ENCODE results near the gene TRMT61A. TPM values are rescaled to one million over a fixed set of nuclear protein-coding genes. Genes with fewer than 3 reads are reported as not detected.

TRMT61A gene
- 6.5 and 11.1 TPM in 2 replicates for total RNA-seq

DNA sequence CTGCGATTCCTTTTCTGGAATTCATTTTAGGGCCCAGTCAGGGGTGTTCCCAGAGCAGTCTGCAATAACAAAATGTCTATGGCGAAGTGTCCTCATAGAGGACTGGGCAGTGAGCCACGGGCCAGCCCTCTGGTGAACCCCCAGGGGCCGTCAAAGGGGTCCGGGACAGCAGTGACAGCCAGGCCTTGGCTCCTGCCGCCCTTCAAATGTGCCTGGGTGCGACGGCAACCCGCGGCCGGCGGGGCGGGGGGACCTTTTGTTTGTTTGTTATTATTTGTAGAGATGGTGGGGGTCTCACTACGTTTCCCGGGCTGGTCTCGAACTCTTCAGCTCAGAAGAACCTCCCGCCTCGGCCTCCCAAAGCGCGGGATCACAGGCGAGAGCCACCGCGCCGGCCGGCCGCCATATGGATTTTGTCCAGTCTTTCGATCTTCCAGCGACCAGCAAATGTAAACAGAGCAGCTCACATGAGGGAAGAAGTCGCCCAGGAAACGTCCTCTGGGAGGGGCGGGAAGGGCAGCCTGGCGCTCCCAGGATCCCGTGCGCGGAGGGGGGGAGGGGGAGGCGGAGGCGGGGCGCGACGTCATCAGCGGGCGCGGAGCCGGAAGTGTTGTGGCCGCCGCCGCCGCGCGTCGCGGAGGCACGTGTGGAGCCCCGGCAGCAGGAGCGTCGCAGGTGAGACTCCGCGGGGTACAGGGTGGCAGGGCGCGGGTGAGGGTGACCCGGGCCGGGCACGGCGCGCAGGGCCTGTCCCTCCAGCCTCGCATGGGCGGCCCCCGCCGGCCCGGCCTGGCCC is at the start of gene TRMT61A:
TRMT61A (plus strand) TSS at position 610 of the 796 bp plus-strand sequence. CDS start 783 bp downstream, outside the sequence.

DNA sequence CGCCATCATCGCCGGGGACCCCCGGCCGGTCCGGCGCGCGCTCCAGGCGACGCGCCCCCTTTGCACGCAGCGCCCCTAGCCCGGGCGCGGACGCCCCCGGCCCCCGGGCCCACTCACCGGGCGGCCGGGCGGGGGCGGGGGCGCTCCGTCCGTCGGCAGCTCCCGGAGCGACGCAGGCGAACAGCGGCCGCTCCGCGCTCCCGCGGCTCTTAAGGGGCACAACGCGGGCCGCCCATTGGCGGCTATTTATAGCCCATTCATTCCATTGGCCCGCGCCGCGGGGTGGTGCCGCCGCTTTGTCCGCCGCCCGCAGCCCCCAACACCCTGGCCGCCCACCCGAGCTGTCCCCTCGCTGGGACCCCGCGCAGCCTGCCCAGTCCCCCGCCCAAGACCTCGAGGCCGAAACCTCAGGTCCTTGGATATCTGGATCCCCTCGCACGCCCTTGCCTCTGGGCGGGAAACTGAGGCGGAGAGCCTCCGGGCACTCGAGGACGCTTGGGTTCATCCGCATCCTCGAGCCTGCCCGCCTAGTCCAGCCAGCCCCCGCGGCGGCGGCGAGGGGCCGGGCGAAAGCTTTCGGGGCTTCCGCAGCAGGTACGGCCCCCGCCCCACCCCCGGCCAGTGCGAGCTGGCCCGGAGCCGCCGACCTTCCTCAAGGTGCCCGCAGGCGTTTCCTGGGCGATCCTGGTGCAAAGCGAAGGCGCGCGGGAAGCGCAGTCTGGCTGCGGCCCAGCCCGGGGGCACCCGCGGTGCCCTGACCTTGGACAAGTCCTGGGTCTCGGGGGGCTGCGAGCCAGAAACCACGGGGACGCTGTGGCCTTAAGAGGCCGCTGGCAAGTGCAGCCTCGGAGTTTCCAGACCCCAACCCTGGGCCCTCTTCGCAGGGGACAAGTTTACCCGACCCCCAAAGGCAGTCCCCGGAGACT is 6.1 kb upstream of the TRMT61A start, which contains the start of gene CKB:
CKB (minus strand) TSS at position 182 of the 926 bp plus-strand sequence. CDS start 337 bp downstream, outside the sequence.

DNA sequence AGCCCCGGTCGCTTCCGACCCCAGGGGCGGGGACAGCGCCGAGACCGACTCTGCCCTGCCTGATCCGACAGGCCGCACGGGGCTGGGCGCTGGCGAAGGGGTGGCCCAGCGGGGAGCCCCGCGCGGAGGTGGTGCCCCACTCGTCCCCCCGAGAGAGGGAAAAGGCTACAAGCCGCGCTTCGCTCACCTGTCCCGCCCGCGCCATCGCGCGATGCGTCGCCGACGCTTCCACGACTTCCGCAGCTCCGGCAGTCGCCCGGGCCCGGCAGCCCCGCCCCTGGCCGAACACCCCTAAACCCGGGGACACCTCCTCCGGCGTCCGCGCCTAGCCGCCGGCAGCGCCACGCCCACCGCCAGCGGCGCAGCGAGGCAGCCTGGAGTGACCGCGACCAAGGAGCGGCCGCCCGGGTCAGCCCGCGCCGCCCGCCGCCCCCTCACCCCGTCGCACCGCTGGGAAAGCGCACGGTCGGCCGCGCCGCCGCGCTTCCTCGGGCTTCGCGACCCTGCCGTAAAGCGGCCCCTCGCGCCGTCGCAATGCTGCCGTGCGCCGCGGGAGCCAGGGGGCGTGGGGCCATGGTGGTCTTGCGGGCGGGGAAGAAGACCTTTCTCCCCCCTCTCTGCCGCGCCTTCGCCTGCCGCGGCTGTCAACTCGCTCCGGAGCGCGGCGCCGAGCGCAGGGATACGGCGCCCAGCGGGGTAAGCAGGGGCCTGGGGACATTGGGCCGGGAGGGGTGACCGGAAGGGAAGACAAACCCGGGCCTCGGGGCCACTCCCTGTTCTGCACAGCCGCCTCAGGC is 33.6 kb downstream of the TRMT61A start, which contains the start of the genes BAG5 and COA8:
BAG5 (minus strand) TSS at position 229 of the 797 bp plus-strand sequence. CDS start 1,493 bp downstream, outside the sequence.
COA8 (plus strand) TSS at position 532 of the 797 bp plus-strand sequence; CDS start at position 574, 42 bp downstream.

Other genes starting within 250 kb of the TRMT61A start
- gene EIF5, start 195.0 kb upstream of the TRMT61A start, total RNA-seq, result 142 and 186 TPM in 2 replicates
- gene MARK3, start 143.8 kb upstream of the TRMT61A start, total RNA-seq, result 69.2 and 69.9 TPM in 2 replicates
- 14.4 and 24.3 TPM in 2 replicates for gene CKB, start 6.4 kb upstream of the TRMT61A start, total RNA-seq
- gene BAG5, start 33.5 kb downstream of the TRMT61A start, total RNA-seq, result 29.3 and 43.3 TPM in 2 replicates
- 22.8 and 28.0 TPM in 2 replicates for gene COA8, start 33.8 kb downstream of the TRMT61A start, total RNA-seq
- gene KLC1, start 100.0 kb downstream of the TRMT61A start, total RNA-seq, result 230 and 231 TPM in 2 replicates
- 2.8 and 23.4 TPM in 2 replicates for gene XRCC3, start 186.3 kb downstream of the TRMT61A start, total RNA-seq
- 47.1 and 55.0 TPM in 2 replicates for gene ZFYVE21, start 186.6 kb downstream of the TRMT61A start, total RNA-seq